ENCODE measurements around the gene DCAF15.

Gene DCAF15

DNA sequence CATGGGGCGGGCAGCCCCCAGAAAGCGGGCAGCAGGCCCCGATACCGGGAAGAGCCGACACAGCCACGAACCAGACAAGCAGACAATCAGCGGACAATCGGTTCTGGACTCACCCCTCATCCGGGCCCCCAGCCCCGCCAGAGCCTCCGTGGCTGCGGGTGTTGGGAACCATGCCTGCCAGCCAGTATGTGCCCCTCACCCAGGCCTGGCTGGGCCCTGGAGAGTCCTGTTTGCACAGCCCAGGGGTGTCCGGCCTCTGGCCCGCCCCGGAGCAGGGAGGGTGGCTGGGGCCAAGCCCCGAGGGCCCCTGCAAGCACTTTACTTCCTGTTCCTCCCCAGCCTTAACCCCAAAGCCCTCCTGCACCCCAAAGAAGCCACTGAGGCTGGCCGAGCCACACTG is 21.9 kb upstream of the DCAF15 start:
- H3K4me3 ChIP-seq (ENCODE audit: low read length) = no peak overlapping the region
- TF ChIP-seq, protein P1, sequence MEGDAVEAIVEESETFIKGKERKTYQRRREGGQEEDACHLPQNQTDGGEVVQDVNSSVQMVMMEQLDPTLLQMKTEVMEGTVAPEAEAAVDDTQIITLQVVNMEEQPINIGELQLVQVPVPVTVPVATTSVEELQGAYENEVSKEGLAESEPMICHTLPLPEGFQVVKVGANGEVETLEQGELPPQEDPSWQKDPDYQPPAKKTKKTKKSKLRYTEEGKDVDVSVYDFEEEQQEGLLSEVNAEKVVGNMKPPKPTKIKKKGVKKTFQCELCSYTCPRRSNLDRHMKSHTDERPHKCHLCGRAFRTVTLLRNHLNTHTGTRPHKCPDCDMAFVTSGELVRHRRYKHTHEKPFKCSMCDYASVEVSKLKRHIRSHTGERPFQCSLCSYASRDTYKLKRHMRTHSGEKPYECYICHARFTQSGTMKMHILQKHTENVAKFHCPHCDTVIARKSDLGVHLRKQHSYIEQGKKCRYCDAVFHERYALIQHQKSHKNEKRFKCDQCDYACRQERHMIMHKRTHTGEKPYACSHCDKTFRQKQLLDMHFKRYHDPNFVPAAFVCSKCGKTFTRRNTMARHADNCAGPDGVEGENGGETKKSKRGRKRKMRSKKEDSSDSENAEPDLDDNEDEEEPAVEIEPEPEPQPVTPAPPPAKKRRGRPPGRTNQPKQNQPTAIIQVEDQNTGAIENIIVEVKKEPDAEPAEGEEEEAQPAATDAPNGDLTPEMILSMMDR (IDR thresholded peaks at IDR 0.05; ENCODE audit: insufficient read depth, low read depth, low read length, missing control alignments) = no peak

GRCh38 chr19:13931391-13932148 is 20.7 kb upstream of the DCAF15 start:
- DNase-seq (ENCODE audit: low read depth) = no peak
- TF ChIP-seq, protein P1 (IDR thresholded peaks at IDR 0.05; ENCODE audit: insufficient read depth, low read depth, low read length, missing control alignments) = no peak
- no peak overlapping the region for H3K4me3 ChIP-seq (ENCODE audit: low read length)

More for the DNA sequence above, 21.9 kb upstream of the DCAF15 start:
- DNase-seq (ENCODE audit: low read depth) = no peak

DNA sequence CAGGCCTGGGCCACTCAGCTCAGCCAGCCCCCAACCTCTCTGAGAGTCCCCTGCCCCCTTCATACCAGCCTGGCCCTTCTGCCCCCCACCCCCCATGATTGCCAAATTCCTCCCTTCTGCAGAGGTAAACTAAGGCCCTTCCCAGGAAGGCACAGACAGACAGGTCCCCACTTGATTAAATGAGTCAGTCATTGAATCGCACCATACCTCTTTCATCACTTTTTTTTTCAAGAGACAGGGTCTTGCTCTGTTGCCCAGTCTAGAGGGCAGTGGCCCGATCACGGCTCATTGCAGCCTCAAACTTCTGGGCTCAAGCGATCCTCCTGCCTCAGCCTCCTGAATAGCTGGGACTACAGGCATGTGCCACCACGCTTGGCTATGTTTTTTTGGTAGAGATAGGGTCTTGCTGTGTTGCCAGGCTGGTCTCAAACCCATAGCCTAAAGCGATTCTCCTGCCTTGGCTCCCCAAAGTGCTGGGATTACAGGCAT is 20.1 kb upstream of the DCAF15 start:
- no peak overlapping the region for H3K4me3 ChIP-seq (ENCODE audit: low read length)
- TF ChIP-seq, protein P1 (IDR thresholded peaks at IDR 0.05; ENCODE audit: insufficient read depth, low read depth, low read length, missing control alignments) = no peak
- DNase-seq (ENCODE audit: low read depth) = peak; percentile 69

DNA sequence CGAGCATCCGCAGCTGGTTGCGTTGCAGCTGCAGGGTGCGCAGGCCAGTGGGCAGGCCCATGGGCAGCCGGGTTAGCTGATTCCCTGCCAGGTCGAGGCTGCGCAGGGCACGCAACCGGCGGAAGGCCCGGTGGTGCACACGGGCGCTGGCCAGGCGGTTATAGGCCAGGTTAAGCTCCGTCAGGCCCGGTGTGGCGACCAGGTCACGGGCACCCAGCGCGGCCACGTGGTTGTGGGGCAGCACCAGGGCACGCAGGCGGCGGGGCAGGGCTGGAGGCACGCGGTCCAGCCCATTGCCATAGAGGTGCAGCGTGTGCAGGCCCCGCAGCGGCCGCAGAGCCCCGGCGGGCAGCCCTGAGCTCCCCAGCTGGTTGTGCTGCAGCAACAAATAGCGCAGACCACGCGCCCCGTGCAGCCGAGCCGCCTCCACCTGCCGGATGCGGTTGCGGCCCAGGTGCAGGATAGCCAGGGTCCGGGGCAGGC is 19.4 kb upstream of the DCAF15 start:
- no peak overlapping the region for H3K4me3 ChIP-seq (ENCODE audit: low read length)
- TF ChIP-seq, protein P1 (IDR thresholded peaks at IDR 0.05; ENCODE audit: insufficient read depth, low read depth, low read length, missing control alignments) = no peak
- DNase-seq (ENCODE audit: low read depth) = no peak

DNA sequence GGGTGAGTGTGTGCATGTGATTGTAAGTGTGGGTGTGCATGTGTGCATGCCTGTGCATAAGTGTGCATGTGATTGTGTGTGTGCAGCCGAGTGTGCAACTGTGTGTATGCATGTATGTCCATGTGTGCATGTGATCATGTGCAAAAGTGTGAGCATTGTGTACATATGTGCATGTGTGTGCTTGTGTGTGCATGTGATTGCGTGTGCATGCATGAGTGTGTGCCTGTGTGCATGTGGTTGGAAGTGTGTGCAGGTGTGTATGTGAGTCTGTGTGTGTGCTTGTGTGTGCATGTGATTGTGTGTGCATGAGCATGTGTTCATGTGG is 17.6 kb upstream of the DCAF15 start:
- DNase-seq (ENCODE audit: low read depth) = no peak
- no peak overlapping the region for H3K4me3 ChIP-seq (ENCODE audit: low read length)
- TF ChIP-seq, protein P1 (IDR thresholded peaks at IDR 0.05; ENCODE audit: insufficient read depth, low read depth, low read length, missing control alignments) = no peak

- H3K4me3 ChIP-seq (ENCODE audit: low read length) = no peak overlapping the region
- TF ChIP-seq, protein P1 (IDR thresholded peaks at IDR 0.05; ENCODE audit: insufficient read depth, low read depth, low read length, missing control alignments) = no peak
- DNase-seq (ENCODE audit: low read depth) = no peak
Observed at GRCh38 chr19:13935765-13936510, 16.4 kb upstream of the DCAF15 start.

All from epithelial cell of esophagus (primary cell).